BE2C (cell line): ENCODE data around the gene CIRBP.
A peak's percentile ranks its signal among the peaks of the same experiment; 100 is the strongest.

Experiments used
- DNase-seq: peaks from one replicate; pipeline ENCODE4 v3.0.0-alpha.2; 2020
- H3K27me3 ChIP-seq: fragments of 250-450 bp; sonication (Bioruptor Pico); 2 replicates; pipeline ENCODE4 v1.5.1; 2020; ENCODE audit warnings: mild to moderate bottlenecking
- H3K36me3 ChIP-seq: fragments of 250-450 bp; sonication (Bioruptor Pico); 2 replicates; pipeline ENCODE4 v1.5.1; 2020; ENCODE audit warnings: mild to moderate bottlenecking
- H3K4me1 ChIP-seq: fragments of 250-450 bp; sonication (Bioruptor Pico); 2 replicates; pipeline ENCODE4 v1.5.1; 2020
- H3K4me3 ChIP-seq: 2 replicates; pipeline ENCODE4 v1.5.1; 2011; ENCODE audit warnings: low read depth, low read length
- H3K9me3 ChIP-seq: fragments of 250-450 bp; sonication (Bioruptor Pico); 2 replicates; pipeline ENCODE4 v1.5.1; 2020
- TF ChIP-seq, protein P1 (sequence below): IDR thresholded peaks from 2 replicates; pipeline ENCODE4 v1.5.1; 2012; ENCODE audit warnings: mild to moderate bottlenecking, low read depth, low read length

CIRBP gene

DNA sequence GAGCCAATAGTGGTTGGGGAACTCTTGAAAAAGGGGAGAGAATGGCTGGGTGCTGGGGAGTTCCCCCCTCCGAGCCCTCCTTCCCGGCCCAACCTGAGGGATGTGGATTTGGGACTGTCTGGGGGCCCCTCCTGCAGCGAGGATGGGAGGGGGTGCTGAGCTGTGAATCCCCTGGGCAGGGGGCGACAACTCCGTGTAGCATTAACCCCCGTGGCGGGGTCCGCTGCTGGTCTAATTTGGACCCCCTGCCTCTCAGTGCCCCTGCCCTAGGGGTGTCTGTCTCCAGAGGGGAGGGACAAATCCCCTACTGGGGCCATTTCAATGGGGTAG lies 11.0 kb upstream of the CIRBP start:
- Histone ChIP-seq H3K36me3 (peaks cover 49% of the 10 kb centered on the region), H3K4me1 (peaks cover 42% of the 10 kb centered on the region), H3K4me3 (no peak overlapping the region)

GRCh38 chr19:1258707-1259205 lies 10.4 kb upstream of the CIRBP start:
- Histone ChIP-seq H3K36me3 (peaks cover 44% of the 10 kb centered on the region), H3K4me3 (no peak overlapping the region), H3K4me1 (peaks cover 40% of the 10 kb centered on the region), H3K27me3 (no peaks in the 10 kb centered on the region), H3K9me3 (no peaks in the 10 kb centered on the region)
- TF ChIP-seq, protein P1, sequence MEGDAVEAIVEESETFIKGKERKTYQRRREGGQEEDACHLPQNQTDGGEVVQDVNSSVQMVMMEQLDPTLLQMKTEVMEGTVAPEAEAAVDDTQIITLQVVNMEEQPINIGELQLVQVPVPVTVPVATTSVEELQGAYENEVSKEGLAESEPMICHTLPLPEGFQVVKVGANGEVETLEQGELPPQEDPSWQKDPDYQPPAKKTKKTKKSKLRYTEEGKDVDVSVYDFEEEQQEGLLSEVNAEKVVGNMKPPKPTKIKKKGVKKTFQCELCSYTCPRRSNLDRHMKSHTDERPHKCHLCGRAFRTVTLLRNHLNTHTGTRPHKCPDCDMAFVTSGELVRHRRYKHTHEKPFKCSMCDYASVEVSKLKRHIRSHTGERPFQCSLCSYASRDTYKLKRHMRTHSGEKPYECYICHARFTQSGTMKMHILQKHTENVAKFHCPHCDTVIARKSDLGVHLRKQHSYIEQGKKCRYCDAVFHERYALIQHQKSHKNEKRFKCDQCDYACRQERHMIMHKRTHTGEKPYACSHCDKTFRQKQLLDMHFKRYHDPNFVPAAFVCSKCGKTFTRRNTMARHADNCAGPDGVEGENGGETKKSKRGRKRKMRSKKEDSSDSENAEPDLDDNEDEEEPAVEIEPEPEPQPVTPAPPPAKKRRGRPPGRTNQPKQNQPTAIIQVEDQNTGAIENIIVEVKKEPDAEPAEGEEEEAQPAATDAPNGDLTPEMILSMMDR, result no peak
- DNase-seq, result no peak

More for the DNA sequence above, 11.0 kb upstream of the CIRBP start:
- no peak for DNase-seq
- H3K27me3 ChIP-seq, result no peaks in the 10 kb centered on the region
- H3K9me3 ChIP-seq, result no peaks in the 10 kb centered on the region
- TF ChIP-seq, protein P1, result no peak

DNA sequence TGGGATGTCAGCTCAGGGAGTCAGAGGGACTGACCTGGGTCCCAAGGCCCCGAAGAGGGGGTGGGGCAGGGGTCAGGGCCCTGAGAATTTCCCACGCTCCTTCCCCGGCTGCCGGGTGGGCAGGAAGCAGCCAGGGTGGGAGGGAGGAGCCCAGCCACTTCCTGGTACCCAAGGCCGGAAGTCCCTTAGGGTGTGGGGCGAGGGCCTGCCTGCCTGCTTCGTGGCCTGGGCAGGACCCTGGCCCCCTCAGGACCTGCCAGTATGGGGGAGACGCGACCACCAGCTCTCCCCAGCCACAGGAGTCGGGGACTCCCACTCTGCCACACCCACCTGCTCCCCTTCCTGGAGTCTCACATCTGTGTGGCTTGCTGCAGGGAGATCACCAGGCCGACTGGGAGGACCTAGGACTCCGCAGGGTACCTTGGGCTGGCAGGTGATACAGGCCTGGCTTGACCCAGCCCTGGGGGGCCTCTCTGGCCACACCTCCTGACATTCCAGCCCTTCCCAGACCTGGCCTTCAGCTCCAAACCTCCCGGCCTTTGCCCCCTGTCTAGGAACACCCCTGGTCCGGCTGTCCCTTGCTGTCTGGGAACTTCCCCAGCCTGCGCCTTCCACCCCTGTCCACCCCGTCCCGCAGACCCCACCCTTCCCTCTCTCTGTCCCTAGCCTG lies 9.8 kb upstream of the CIRBP start:
- DNase-seq, result peak; percentile 63
- Histone ChIP-seq H3K27me3 (no peaks in the 10 kb centered on the region), H3K4me1 (peaks cover 36% of the 10 kb centered on the region), H3K4me3 (no peak overlapping the region), H3K36me3 (peaks cover 38% of the 10 kb centered on the region), H3K9me3 (no peaks in the 10 kb centered on the region)
- TF ChIP-seq, protein P1, result no peak

GRCh38 chr19:1259876-1260748 lies 9.0 kb upstream of the CIRBP start:
- Histone ChIP-seq H3K27me3 (no peaks in the 10 kb centered on the region), H3K36me3 (peaks cover 30% of the 10 kb centered on the region), H3K4me3 (peak overlapping the region; percentile 71), H3K4me1 (peaks cover 42% of the 10 kb centered on the region), H3K9me3 (no peaks in the 10 kb centered on the region)
- TF ChIP-seq, protein P1, result no peak
- no peak for DNase-seq

- peaks cover 47% of the 10 kb centered on the region for H3K4me1 ChIP-seq
- no peaks in the 10 kb centered on the region for H3K9me3 ChIP-seq
- TF ChIP-seq, protein P1, result no peak
- peak overlapping the region; percentile 71 for H3K4me3 ChIP-seq
- H3K27me3 ChIP-seq, result no peaks in the 10 kb centered on the region
- H3K36me3 ChIP-seq, result peaks cover 22% of the 10 kb centered on the region
- DNase-seq, result peak; percentile 98
These were observed 8.2 kb upstream of the CIRBP start for GRCh38 chr19:1260749-1261537.
